Measurements from ENCODE around the gene ITGB3.

GRCh38 chr17:47237841-47238240, 15.8 kb upstream of the ITGB3 start:
- TF ChIP-seq CTCF (conservative IDR thresholded peaks at IDR 0.05; ENCODE audit: low read depth, low read length) (no peak), POLR2A (IDR thresholded peaks at IDR 0.05; ENCODE audit: low read depth, low read length) (no peak), MAZ (IDR thresholded peaks at IDR 0.05; ENCODE audit: borderline replicate concordance, low read depth, low read length) (no peak), BHLHE40 (IDR thresholded peaks at IDR 0.05; ENCODE audit: low read depth, low read length) (no peak), RFX5 (IDR thresholded peaks at IDR 0.05; ENCODE audit: low read depth, low read length) (no peak)
